NB4 (cell line): ENCODE measurements around the gene FRY.

Experiments
- MYC ChIP-seq: IDR thresholded peaks from 2 replicates; pipeline ENCODE4 v1.6.1; 2011; ENCODE audit warnings: low read depth, low read length
- POLR2A ChIP-seq: IDR thresholded peaks from 2 replicates; pipeline ENCODE4 v1.6.1; 2011; ENCODE audit warnings: mild to moderate bottlenecking; ENCODE audit not compliant: insufficient read length; ENCODE audit errors: extremely low read depth
- TF ChIP-seq, protein P1 (sequence below): IDR thresholded peaks from one replicate; pipeline ENCODE4 v1.5.1; 2012; ENCODE audit warnings: low read depth, low read length
- TF ChIP-seq, protein P2 (sequence below): IDR thresholded peaks from 2 replicates; pipeline ENCODE4 v1.6.1; 2011; ENCODE audit warnings: low read depth, low read length

DNA sequence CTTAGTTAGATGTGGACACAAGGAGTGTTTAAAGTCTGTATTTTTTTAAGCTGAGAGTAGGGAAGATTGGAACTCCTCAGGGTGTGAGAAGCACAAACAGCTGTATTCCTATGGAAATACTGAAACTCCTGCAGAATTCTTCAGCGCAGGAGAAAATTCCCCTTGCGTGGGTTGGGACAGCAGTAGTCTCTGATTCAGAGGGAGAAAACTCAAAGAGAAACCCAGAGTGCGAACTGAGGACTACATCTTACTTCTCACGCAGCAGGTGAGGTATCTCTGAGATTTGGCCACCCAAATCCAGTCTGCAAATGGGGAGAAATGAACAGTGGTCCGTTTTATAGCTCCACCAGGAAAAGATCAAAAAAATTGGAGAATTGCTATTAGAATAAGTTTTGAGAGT is 60.9 kb downstream of the FRY start:
- TF ChIP-seq, protein P1, sequence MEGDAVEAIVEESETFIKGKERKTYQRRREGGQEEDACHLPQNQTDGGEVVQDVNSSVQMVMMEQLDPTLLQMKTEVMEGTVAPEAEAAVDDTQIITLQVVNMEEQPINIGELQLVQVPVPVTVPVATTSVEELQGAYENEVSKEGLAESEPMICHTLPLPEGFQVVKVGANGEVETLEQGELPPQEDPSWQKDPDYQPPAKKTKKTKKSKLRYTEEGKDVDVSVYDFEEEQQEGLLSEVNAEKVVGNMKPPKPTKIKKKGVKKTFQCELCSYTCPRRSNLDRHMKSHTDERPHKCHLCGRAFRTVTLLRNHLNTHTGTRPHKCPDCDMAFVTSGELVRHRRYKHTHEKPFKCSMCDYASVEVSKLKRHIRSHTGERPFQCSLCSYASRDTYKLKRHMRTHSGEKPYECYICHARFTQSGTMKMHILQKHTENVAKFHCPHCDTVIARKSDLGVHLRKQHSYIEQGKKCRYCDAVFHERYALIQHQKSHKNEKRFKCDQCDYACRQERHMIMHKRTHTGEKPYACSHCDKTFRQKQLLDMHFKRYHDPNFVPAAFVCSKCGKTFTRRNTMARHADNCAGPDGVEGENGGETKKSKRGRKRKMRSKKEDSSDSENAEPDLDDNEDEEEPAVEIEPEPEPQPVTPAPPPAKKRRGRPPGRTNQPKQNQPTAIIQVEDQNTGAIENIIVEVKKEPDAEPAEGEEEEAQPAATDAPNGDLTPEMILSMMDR, result no peak
- TF ChIP-seq, protein P2, sequence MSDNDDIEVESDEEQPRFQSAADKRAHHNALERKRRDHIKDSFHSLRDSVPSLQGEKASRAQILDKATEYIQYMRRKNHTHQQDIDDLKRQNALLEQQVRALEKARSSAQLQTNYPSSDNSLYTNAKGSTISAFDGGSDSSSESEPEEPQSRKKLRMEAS, result no peak
- TF ChIP-seq POLR2A (no peak), MYC (no peak)
